Activated CD4-positive, CD25-positive, alpha-beta regulatory T cell treated with anti-CD3 and anti-CD28 coated beads, Interleukin-2, amount 50 U/mL, for 16 hours (primary cell): ENCODE measurements around the gene IGFALS.

Experiments
- DNase-seq: peaks from one replicate; pipeline ENCODE4 v3.0.0-alpha.2; 2020; ENCODE audit warnings: low read depth, low spot score

Gene IGFALS

GRCh38 chr16:1744338-1744840 is 49.1 kb downstream of the IGFALS start:
- DNase-seq: no peak

GRCh38 chr16:1743376-1744337 is 49.8 kb downstream of the IGFALS start:
- DNase-seq: no peak

- no peak for DNase-seq
Observed at GRCh38 chr16:1741553-1742165, 51.8 kb downstream of the IGFALS start.

- no peak for DNase-seq
Observed at GRCh38 chr16:1740781-1741490, 52.6 kb downstream of the IGFALS start.
